ENCODE data around the gene ARHGEF7.

The ARHGEF7 gene

DNA sequence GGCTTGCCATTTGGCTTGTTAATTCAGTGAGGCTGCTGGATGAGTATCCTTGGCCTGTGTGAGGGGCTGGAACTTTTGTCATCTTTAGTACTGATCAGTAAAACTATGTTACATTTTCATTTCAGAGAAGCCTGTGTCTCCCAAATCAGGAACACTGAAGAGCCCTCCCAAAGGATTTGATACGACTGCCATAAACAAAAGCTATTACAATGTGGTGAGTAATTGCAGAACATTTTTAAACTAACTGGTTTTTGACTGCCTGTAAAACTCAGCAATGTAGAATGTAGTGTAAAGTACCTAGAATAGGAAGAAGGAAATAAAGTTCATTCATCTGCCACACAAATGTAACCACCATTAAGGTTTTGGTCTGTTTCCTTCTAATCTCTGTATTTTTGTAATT, 118.0 kb downstream of the ARHGEF7 start:
- TF ChIP-seq, protein P1, sequence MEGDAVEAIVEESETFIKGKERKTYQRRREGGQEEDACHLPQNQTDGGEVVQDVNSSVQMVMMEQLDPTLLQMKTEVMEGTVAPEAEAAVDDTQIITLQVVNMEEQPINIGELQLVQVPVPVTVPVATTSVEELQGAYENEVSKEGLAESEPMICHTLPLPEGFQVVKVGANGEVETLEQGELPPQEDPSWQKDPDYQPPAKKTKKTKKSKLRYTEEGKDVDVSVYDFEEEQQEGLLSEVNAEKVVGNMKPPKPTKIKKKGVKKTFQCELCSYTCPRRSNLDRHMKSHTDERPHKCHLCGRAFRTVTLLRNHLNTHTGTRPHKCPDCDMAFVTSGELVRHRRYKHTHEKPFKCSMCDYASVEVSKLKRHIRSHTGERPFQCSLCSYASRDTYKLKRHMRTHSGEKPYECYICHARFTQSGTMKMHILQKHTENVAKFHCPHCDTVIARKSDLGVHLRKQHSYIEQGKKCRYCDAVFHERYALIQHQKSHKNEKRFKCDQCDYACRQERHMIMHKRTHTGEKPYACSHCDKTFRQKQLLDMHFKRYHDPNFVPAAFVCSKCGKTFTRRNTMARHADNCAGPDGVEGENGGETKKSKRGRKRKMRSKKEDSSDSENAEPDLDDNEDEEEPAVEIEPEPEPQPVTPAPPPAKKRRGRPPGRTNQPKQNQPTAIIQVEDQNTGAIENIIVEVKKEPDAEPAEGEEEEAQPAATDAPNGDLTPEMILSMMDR (conservative IDR thresholded peaks at IDR 0.05; ENCODE audit: low read length): no peak
- no peak for TF ChIP-seq EZH2phosphoT487 (IDR thresholded peaks at IDR 0.05; ENCODE audit: borderline replicate concordance)
- Histone ChIP-seq H4K20me1 (ENCODE audit: insufficient read depth, low read length, poor library complexity, severe bottlenecking) (peaks cover 57% of the 10 kb centered on the region), H3F3A (ENCODE audit: low read depth) (no peaks in the 10 kb centered on the region), H3K9me3 (ENCODE audit: insufficient read depth, low read depth, low read length) (peaks cover 12% of the 10 kb centered on the region; the same call in 1 of the 2 replicates), H3K36me3 (ENCODE audit: insufficient read depth, low read length) (peaks cover 87% of the 10 kb centered on the region), H2AFZ (ENCODE audit: low read length) (no peak overlapping the region), H3K4me2 (ENCODE audit: low read depth, low read length, poor library complexity, severe bottlenecking) (no peak overlapping the region), H3K9me2 (replicated peaks; ENCODE audit: low read depth, low read length) (no peaks in the 10 kb centered on the region), H3K4me3 (ENCODE audit: low read length, poor library complexity, severe bottlenecking) (no peak overlapping the region), H3K27me3 (ENCODE audit: insufficient read depth, low read length, poor library complexity, severe bottlenecking) (no peaks in the 10 kb centered on the region), H3K4me1 (ENCODE audit: insufficient read depth, low read length, poor library complexity, severe bottlenecking) (no peaks in the 10 kb centered on the region), H3K79me2 (ENCODE audit: insufficient read depth, low read length) (peaks cover 69% of the 10 kb centered on the region), H3K9ac (ENCODE audit: low read depth, low read length, poor library complexity, severe bottlenecking) (no peak overlapping the region)

GRCh38 chr13:111239764-111240670, 124.9 kb downstream of the ARHGEF7 start:
- Histone ChIP-seq H3F3A (ENCODE audit: low read depth) (no peaks in the 10 kb centered on the region), H3K4me1 (ENCODE audit: insufficient read depth, low read length, poor library complexity, severe bottlenecking) (no peaks in the 10 kb centered on the region), H4K20me1 (ENCODE audit: insufficient read depth, low read length, poor library complexity, severe bottlenecking) (peaks cover 27% of the 10 kb centered on the region), H3K27me3 (ENCODE audit: insufficient read depth, low read length, poor library complexity, severe bottlenecking) (no peaks in the 10 kb centered on the region), H3K36me3 (ENCODE audit: insufficient read depth, low read length) (peaks cover 92% of the 10 kb centered on the region), H3K9me2 (replicated peaks; ENCODE audit: low read depth, low read length) (no peaks in the 10 kb centered on the region), H2AFZ (ENCODE audit: low read length) (no peak overlapping the region), H3K4me2 (ENCODE audit: low read depth, low read length, poor library complexity, severe bottlenecking) (no peak overlapping the region), H3K4me3 (ENCODE audit: low read length, poor library complexity, severe bottlenecking) (no peak overlapping the region), H3K9me3 (ENCODE audit: insufficient read depth, low read depth, low read length) (peaks cover 11% of the 10 kb centered on the region; the same call in 1 of the 2 replicates), H3K79me2 (ENCODE audit: insufficient read depth, low read length) (peaks cover 49% of the 10 kb centered on the region), H3K9ac (ENCODE audit: low read depth, low read length, poor library complexity, severe bottlenecking) (no peak overlapping the region)
- TF ChIP-seq, protein P1 (conservative IDR thresholded peaks at IDR 0.05; ENCODE audit: low read length): no peak
- no peak for TF ChIP-seq EZH2phosphoT487 (IDR thresholded peaks at IDR 0.05; ENCODE audit: borderline replicate concordance)

DNA sequence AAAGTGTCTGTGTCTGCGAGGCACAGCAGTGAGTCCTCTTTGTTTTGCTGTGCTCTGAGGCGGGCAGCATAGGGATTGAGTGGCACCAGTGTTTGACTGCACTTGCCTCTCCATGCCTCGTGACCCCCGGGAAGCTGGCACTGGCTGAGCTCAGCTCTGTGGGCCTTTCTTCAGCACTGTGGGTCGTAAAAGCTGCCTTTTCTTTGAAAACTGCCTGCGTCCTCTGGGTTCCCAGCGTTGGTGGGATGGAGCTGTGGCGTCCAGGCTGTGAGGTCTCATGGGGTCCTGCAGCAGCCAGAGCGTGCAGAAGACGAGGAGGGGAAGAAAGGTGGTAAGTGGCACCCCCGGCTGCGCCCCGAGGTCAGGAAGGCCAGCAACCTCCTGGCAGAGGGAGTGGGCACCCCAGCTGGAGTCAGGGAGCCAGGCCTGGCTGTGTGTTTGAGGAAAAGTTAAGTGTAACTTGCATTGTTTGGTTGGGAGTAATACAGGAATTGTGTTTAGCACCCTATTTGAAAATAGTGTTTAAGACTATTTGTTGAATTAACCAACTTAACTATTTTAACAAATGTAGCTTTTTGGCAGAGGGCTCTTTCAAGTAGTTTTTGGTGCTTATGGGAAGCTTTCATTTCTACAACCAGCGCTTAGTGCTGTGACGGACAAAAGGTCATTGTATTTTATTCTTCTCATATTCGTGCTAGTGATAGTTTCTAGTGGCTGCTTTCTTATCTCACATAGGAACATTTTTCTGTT, 126.1 kb downstream of the ARHGEF7 start:
- peaks cover 92% of the 10 kb centered on the region for H3K36me3 ChIP-seq (ENCODE audit: insufficient read depth, low read length)
- H3K9me2 ChIP-seq (replicated peaks; ENCODE audit: low read depth, low read length): no peaks in the 10 kb centered on the region
- H4K20me1 ChIP-seq (ENCODE audit: insufficient read depth, low read length, poor library complexity, severe bottlenecking): peaks cover 22% of the 10 kb centered on the region
- H3K79me2 ChIP-seq (ENCODE audit: insufficient read depth, low read length): peaks cover 47% of the 10 kb centered on the region; the same call in 1 of the 2 replicates
- 0 out of 2 replicates have a peak, but pooled peaks cover under 1% of the 10 kb centered on the region for H3K9me3 ChIP-seq (ENCODE audit: insufficient read depth, low read depth, low read length)
- H3K4me2 ChIP-seq (ENCODE audit: low read depth, low read length, poor library complexity, severe bottlenecking): no peak overlapping the region
- no peaks in the 10 kb centered on the region for H3K27me3 ChIP-seq (ENCODE audit: insufficient read depth, low read length, poor library complexity, severe bottlenecking)
- TF ChIP-seq EZH2phosphoT487 (IDR thresholded peaks at IDR 0.05; ENCODE audit: borderline replicate concordance): no peak
- TF ChIP-seq, protein P1 (conservative IDR thresholded peaks at IDR 0.05; ENCODE audit: low read length): no peak
- no peaks in the 10 kb centered on the region for H3F3A ChIP-seq (ENCODE audit: low read depth)
- no peak overlapping the region for H3K9ac ChIP-seq (ENCODE audit: low read depth, low read length, poor library complexity, severe bottlenecking)
- H2AFZ ChIP-seq (ENCODE audit: low read length): no peak overlapping the region
- H3K4me1 ChIP-seq (ENCODE audit: insufficient read depth, low read length, poor library complexity, severe bottlenecking): no peaks in the 10 kb centered on the region
- no peak overlapping the region for H3K4me3 ChIP-seq (ENCODE audit: low read length, poor library complexity, severe bottlenecking)
